ENCODE measurements around the gene VN1R4. TPM values are rescaled to one million over a fixed set of nuclear protein-coding genes. Genes with fewer than 3 reads are reported as not detected.
"Not testable (repeated sequence)": the region's sequence is repeated elsewhere in the genome, so short reads cannot be mapped to it uniquely, and the experiment has no call there.

VN1R4 gene
- total RNA-seq, 1 donor = not detected

DNA sequence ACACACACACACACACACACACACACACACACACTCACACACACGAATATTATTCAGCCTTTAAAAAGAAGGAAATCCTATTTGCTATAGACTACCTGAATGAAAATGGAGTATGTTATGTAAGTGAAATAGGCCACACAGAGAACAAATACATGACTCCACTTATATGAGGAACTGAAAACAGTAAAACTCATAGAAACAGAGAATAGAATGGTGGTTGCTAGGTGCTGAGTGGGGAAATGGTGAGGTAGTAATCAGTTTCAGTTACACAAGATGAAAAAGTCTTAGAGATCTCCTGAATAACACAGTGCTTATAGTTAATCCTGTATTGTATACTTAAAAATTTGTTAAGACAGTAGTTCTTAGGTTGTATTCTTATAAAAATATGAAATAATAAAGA is 21.0 kb downstream of the VN1R4 start:
- H3K4me3 ChIP-seq (ENCODE audit: low read length) = no peak overlapping the region
- peaks cover 76% of the 10 kb centered on the region for H3K9me3 ChIP-seq (ENCODE audit: low read depth, low read length)
- H3K27me3 ChIP-seq (ENCODE audit: insufficient read depth, low read length) = no peaks in the 10 kb centered on the region
- H3K4me1 ChIP-seq (ENCODE audit: insufficient read depth, low read length) = no peaks in the 10 kb centered on the region

DNA sequence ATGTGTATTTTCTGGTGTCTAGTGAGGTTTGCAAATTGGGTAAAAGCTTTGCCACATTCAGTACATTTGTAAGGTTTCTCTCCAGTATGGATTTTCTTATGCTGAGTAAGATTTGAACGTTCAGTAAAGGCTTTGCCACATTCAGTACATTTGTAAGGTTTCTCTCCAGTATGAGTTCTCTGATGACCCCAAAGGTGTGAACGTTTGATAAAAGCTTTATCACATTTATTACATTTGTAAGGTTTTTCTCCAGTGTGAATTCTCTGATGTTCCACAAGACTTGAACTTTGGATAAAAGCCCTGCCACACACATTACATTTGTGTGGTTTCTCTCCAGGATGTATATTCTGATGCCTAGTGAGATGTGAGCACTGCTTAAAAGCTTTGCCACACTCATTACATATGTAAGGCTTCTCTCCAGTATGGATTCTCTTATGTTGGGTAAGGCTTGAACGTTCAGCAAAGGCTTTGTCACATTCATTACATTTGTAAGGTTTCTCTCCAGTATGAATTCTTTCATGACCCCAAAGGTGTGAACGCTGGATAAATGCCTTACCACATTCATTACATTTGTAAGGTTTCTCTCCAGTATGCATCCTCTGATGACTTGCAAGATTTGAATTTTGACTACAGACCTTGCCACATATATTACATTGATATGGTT is 30.3 kb downstream of the VN1R4 start:
- Histone ChIP-seq H3K4me1 (ENCODE audit: insufficient read depth, low read length) (no peaks in the 10 kb centered on the region), H3K9me3 (ENCODE audit: low read depth, low read length) (peaks cover 84% of the 10 kb centered on the region), H3K27me3 (ENCODE audit: insufficient read depth, low read length) (no peaks in the 10 kb centered on the region), H3K4me3 (ENCODE audit: low read length) (no peak overlapping the region)

DNA sequence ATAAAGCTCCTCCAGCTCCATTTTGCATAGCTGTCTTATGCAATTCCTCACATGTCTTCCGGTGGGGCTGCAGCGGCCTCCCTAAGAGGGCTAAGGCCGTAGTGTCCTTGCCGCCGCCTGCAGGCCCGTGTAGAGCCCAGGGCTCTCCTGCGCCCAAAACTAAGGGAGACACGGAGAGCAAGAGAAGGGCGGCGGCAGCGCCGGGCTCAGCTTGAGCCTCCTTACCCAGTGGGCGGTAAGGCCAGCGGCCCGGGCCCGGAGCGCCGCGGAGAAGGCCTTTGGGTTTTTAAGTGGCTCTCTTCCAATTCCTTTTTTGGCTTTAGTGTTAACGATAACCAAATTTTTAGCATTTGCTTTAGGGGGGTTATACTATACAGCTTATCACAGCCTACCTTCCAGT is 42.9 kb downstream of the VN1R4 start:
- no peak overlapping the region for H3K4me3 ChIP-seq (ENCODE audit: low read length)
- no peaks in the 10 kb centered on the region for H3K27me3 ChIP-seq (ENCODE audit: insufficient read depth, low read length)
- H3K9me3 ChIP-seq (ENCODE audit: low read depth, low read length) = peaks cover 40% of the 10 kb centered on the region
- H3K4me1 ChIP-seq (ENCODE audit: insufficient read depth, low read length) = no peaks in the 10 kb centered on the region

DNA sequence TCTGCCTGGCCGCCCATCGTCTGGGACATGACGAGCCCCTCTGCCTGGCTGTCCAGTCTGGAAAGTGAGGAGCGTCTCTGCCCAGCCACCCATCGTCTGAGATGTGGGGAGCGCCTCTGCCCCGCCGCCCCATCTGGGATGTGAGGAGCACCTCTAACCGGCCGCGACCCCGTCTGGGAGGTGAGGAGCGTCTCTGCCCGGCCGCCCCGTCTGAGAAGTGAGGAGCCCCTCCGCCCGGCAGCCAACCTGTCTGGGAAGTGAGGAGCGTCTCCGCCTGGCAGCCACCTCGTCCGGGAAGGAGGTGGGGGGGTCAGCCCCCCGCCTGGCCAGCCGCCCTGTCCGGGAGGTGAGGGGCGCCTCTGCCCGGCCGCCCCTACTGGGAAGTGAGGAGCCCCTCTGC is 44.8 kb downstream of the VN1R4 start:
- peaks cover 40% of the 10 kb centered on the region for H3K9me3 ChIP-seq (ENCODE audit: low read depth, low read length)
- not testable (repeated sequence) for H3K4me3 ChIP-seq (ENCODE audit: low read length); H3K27me3 ChIP-seq (ENCODE audit: insufficient read depth, low read length); H3K4me1 ChIP-seq (ENCODE audit: insufficient read depth, low read length)

Other genes with a start within 250 kb of the VN1R4 start
- not detected for gene ERVV-2, start 223.0 kb downstream of the VN1R4 start, total RNA-seq
- gene ZNF160, start 164.3 kb downstream of the VN1R4 start, total RNA-seq = 48.6 TPM
- gene ZNF415, start 134.8 kb downstream of the VN1R4 start, total RNA-seq = 0.52 TPM
- 1.6 TPM for gene ZNF347, start 108.7 kb downstream of the VN1R4 start, total RNA-seq
- 1.7 TPM for gene ZNF665, start 74.4 kb downstream of the VN1R4 start, total RNA-seq
- gene ZNF677, start 12.8 kb downstream of the VN1R4 start, total RNA-seq = 5.5 TPM
- not detected for gene VN1R2, start 9.4 kb downstream of the VN1R4 start, total RNA-seq
- gene ZNF845, start 66.0 kb upstream of the VN1R4 start, total RNA-seq = 19.3 TPM
- gene ZNF525, start 98.0 kb upstream of the VN1R4 start, total RNA-seq = 18.6 TPM
- gene ZNF765, start 127.4 kb upstream of the VN1R4 start, total RNA-seq = 16.7 TPM
- 8.1 TPM for gene ZNF761, start 164.3 kb upstream of the VN1R4 start, total RNA-seq
- 4.4 TPM for gene ZNF813, start 200.0 kb upstream of the VN1R4 start, total RNA-seq